Vagina (tissue), 2 donors: ENCODE results near the gene PDE5A. TPM values are rescaled to one million over a fixed set of nuclear protein-coding genes. Genes with fewer than 3 reads are reported as not detected.

Experiments used
- DNase-seq, 2 donors: peaks; one replicate each; pipeline ENCODE4 v3.0.0-alpha.2; 2017; ENCODE audit errors: extremely low spot score in 2 of 2
- H3K27ac ChIP-seq: fragments of 200-600 bp; sonication (generic); one replicate; pipeline ENCODE4 v1.5.1; 2019
- H3K27me3 ChIP-seq: fragments of 200-600 bp; sonication (generic); one replicate; pipeline ENCODE4 v1.5.1; 2019
- H3K36me3 ChIP-seq, 2 donors: fragments of 200-600 bp; sonication (generic); one replicate each; pipeline ENCODE4 v1.5.1; 2017 to 2019
- H3K4me1 ChIP-seq: fragments of 200-600 bp; sonication (generic); one replicate; pipeline ENCODE4 v1.5.1; 2019
- H3K4me3 ChIP-seq, 2 donors: fragments of 200-600 bp; sonication (generic); 1 replicate in 1 of 2; 2 replicates in 1 of 2; pipeline ENCODE4 v1.5.1; 2016 to 2019
- H3K9me3 ChIP-seq: fragments of 200-600 bp; sonication (generic); one replicate; pipeline ENCODE4 v1.5.1; 2019
- CTCF ChIP-seq, 3 experiments: fragments of 450-650 bp in 2 of 3; fragments of 200-600 bp in 1 of 3; sonication (generic) in 1 of 3; IDR thresholded peaks; one replicate each; pipeline ENCODE4 v1.5.1; 2017 to 2019; ENCODE audit warnings: antibody characterized with exemption in 3 of 3, mild to moderate bottlenecking in 2 of 3, moderate library complexity in 2 of 3
- POLR2A ChIP-seq, 2 donors: fragments of 450-650 bp; IDR thresholded peaks; one replicate each; pipeline ENCODE4 v1.6.1; 2017; ENCODE audit warnings: antibody characterized with exemption in 2 of 2, mild to moderate bottlenecking in 2 of 2, moderate library complexity in 2 of 2
- POLR2AphosphoS5 ChIP-seq, 2 donors: sonication (generic); formaldehyde crosslinking; IDR thresholded peaks; one replicate each; pipeline ENCODE4 v1.9.0; 2017; ENCODE audit warnings: antibody characterized with exemption in 2 of 2, mild to moderate bottlenecking in 2 of 2, low read depth in 1 of 2; ENCODE audit not compliant: insufficient read depth in 1 of 2
- intact Hi-C: fragments of 100-400 bp; cut with DNase I; formaldehyde crosslinking; loops from one replicate; pipeline ENCODE4 v1.15.1; 2023
- total RNA-seq: library from RNA; depleted of rRNA; stranded (reverse); fragments of >200 nt; gene quantifications from one replicate; pipeline ENCODE4 v1.2.3, GENCODE V29; 2016

Gene PDE5A
- total RNA-seq, 1 donor from 2014 or later = 23.1 TPM

GRCh38 chr4:119540249-119540648 lies 88.4 kb downstream of the PDE5A start:
- H3K27ac ChIP-seq = peak overlapping the region; percentile 24
- no peak for TF ChIP-seq POLR2A (IDR thresholded peaks at IDR 0.05)
- TF ChIP-seq POLR2AphosphoS5 (IDR thresholded peaks at IDR 0.05; ENCODE audit: insufficient read depth in 1 of 2, low read depth in 1 of 2) = no peak
- TF ChIP-seq CTCF (IDR thresholded peaks at IDR 0.05) = no peak
- H3K36me3 ChIP-seq = peaks cover 0 to 20% of the 10 kb centered on the region in 2 donors
- intact Hi-C loops = no loop called here
- H3K9me3 ChIP-seq = no peaks in the 10 kb centered on the region
- DNase-seq = no peak
- H3K4me1 ChIP-seq = no peaks in the 10 kb centered on the region
- no peak overlapping the region for H3K4me3 ChIP-seq
- no peaks in the 10 kb centered on the region for H3K27me3 ChIP-seq

- intact Hi-C loops = no loop called here
- Histone ChIP-seq H3K4me1 (no peaks in the 10 kb centered on the region), H3K9me3 (no peaks in the 10 kb centered on the region), H3K36me3 (peaks cover 0 to 28% of the 10 kb centered on the region in 2 donors), H3K27ac (no peak overlapping the region), H3K4me3 (no peak overlapping the region), H3K27me3 (no peaks in the 10 kb centered on the region)
- TF ChIP-seq POLR2A (IDR thresholded peaks at IDR 0.05) (no peak), CTCF (IDR thresholded peaks at IDR 0.05) (no peak), POLR2AphosphoS5 (IDR thresholded peaks at IDR 0.05; ENCODE audit: insufficient read depth in 1 of 2, low read depth in 1 of 2) (no peak)
- no peak for DNase-seq
Measured at GRCh38 chr4:119537586-119537985, 91.0 kb downstream of the PDE5A start.

- intact Hi-C loops = no loop called here
- Histone ChIP-seq H3K4me1 (no peaks in the 10 kb centered on the region), H3K4me3 (no peak overlapping the region), H3K9me3 (no peaks in the 10 kb centered on the region), H3K27ac (no peak overlapping the region), H3K27me3 (no peaks in the 10 kb centered on the region), H3K36me3 (peaks cover 0 to 25% of the 10 kb centered on the region in 2 donors)
- no peak for TF ChIP-seq CTCF (IDR thresholded peaks at IDR 0.05)
- no peak for TF ChIP-seq POLR2AphosphoS5 (IDR thresholded peaks at IDR 0.05; ENCODE audit: insufficient read depth in 1 of 2, low read depth in 1 of 2)
- no peak for TF ChIP-seq POLR2A (IDR thresholded peaks at IDR 0.05)
- DNase-seq = no peak
Measured at GRCh38 chr4:119536572-119537528, 91.8 kb downstream of the PDE5A start.

GRCh38 chr4:119532319-119532718 lies 96.3 kb downstream of the PDE5A start:
- DNase-seq = no peak
- no peaks in the 10 kb centered on the region for H3K4me1 ChIP-seq
- TF ChIP-seq POLR2AphosphoS5 (IDR thresholded peaks at IDR 0.05; ENCODE audit: insufficient read depth in 1 of 2, low read depth in 1 of 2) = no peak
- TF ChIP-seq CTCF (IDR thresholded peaks at IDR 0.05) = no peak
- no peak for TF ChIP-seq POLR2A (IDR thresholded peaks at IDR 0.05)
- H3K4me3 ChIP-seq = no peak overlapping the region
- H3K9me3 ChIP-seq = no peaks in the 10 kb centered on the region
- H3K36me3 ChIP-seq = peaks cover 0 to 12% of the 10 kb centered on the region in 2 donors
- no peaks in the 10 kb centered on the region for H3K27me3 ChIP-seq
- no peak overlapping the region for H3K27ac ChIP-seq
- intact Hi-C loops = no loop called here

- Histone ChIP-seq H3K27me3 (no peaks in the 10 kb centered on the region), H3K9me3 (no peaks in the 10 kb centered on the region), H3K27ac (no peak overlapping the region), H3K36me3 (peaks cover 0 to 10% of the 10 kb centered on the region in 2 donors), H3K4me3 (no peak overlapping the region), H3K4me1 (peaks cover 19% of the 10 kb centered on the region)
- TF ChIP-seq CTCF (IDR thresholded peaks at IDR 0.05) = no peak
- no peak for TF ChIP-seq POLR2A (IDR thresholded peaks at IDR 0.05)
- no peak for TF ChIP-seq POLR2AphosphoS5 (IDR thresholded peaks at IDR 0.05; ENCODE audit: insufficient read depth in 1 of 2, low read depth in 1 of 2)
- DNase-seq = no peak
- intact Hi-C loops = no loop called here
Measured at GRCh38 chr4:119529788-119530187, 98.8 kb downstream of the PDE5A start.
